G401.6 (cell line): ENCODE results near the gene NINJ1.

Source experiments
- FAIRE-seq: peaks from 2 replicates; lab custom pipeline; 2012; peaks lifted over from hg19 to GRCh38; lab: Jason Lieb, UNC

NINJ1 gene

GRCh38 chr9:93134015-93134739, at the start of gene NINJ1:
NINJ1 (minus strand) TSS chr9:93134251; CDS start chr9:93134217, 34 bp downstream.
- no peak for FAIRE-seq

- no peak for FAIRE-seq
These were observed 49.1 kb upstream of the NINJ1 start for GRCh38 chr9:93183131-93183662.

GRCh38 chr9:93182572-93182971, 48.5 kb upstream of the NINJ1 start:
- no peak for FAIRE-seq

- no peak for FAIRE-seq
These were observed 47.8 kb upstream of the NINJ1 start for GRCh38 chr9:93181672-93182435.

- no peak for FAIRE-seq
These were observed 46.9 kb upstream of the NINJ1 start for GRCh38 chr9:93180938-93181337.

- no peak for FAIRE-seq
These were observed 45.1 kb upstream of the NINJ1 start for GRCh38 chr9:93178851-93179786.

GRCh38 chr9:93177676-93178075, 43.6 kb upstream of the NINJ1 start:
- no peak for FAIRE-seq

GRCh38 chr9:93174976-93175375, 40.9 kb upstream of the NINJ1 start:
- FAIRE-seq: no peak

GRCh38 chr9:93173365-93174051, 39.5 kb upstream of the NINJ1 start:
- no peak for FAIRE-seq

- FAIRE-seq: no peak
These were observed 38.8 kb upstream of the NINJ1 start for GRCh38 chr9:93172666-93173364.

GRCh38 chr9:93171261-93171990, 37.4 kb upstream of the NINJ1 start:
- no peak for FAIRE-seq

- no peak for FAIRE-seq
These were observed 36.5 kb upstream of the NINJ1 start for GRCh38 chr9:93170571-93170970.

GRCh38 chr9:93169444-93169843, 35.4 kb upstream of the NINJ1 start:
- FAIRE-seq: no peak

- no peak for FAIRE-seq
These were observed 34.5 kb upstream of the NINJ1 start for GRCh38 chr9:93168581-93168980.

- no peak for FAIRE-seq
These were observed 33.8 kb upstream of the NINJ1 start for GRCh38 chr9:93167838-93168237.

- FAIRE-seq: no peak
These were observed 33.1 kb upstream of the NINJ1 start for GRCh38 chr9:93167185-93167584.

- FAIRE-seq: no peak
These were observed 32.6 kb upstream of the NINJ1 start for GRCh38 chr9:93166699-93167098.

- no peak for FAIRE-seq
These were observed 30.0 kb upstream of the NINJ1 start for GRCh38 chr9:93164085-93164484.

- no peak for FAIRE-seq
These were observed 27.9 kb upstream of the NINJ1 start for GRCh38 chr9:93161786-93162562.
